Loucy (cell line): ENCODE measurements around the gene A1CF.

Experiments used
- CTCF ChIP-seq: fragments of 200-600 bp; sonication (generic); conservative IDR thresholded peaks from 2 replicates; pipeline ENCODE4 v1.5.1; 2014; ENCODE audit warnings: mild to moderate bottlenecking, antibody characterized with exemption, low read length
- EZH2phosphoT487 ChIP-seq: fragments of 200-600 bp; IDR thresholded peaks from 2 replicates; pipeline ENCODE4 v1.6.1; 2018; ENCODE audit warnings: antibody characterized with exemption, mild to moderate bottlenecking, moderate library complexity, borderline replicate concordance

GRCh38 chr10:50798297-50798696, 87.1 kb downstream of the A1CF start:
- TF ChIP-seq CTCF (no peak), EZH2phosphoT487 (no peak)
